Measurements from ENCODE around the gene DCHS2. TPM values are rescaled to one million over a fixed set of nuclear protein-coding genes. Genes with fewer than 3 reads are reported as not detected.

DCHS2 gene
- total and polyA plus RNA-seq, 4 donors, result 3.2 to 15.5 (median 7.6) TPM

GRCh38 chr4:154473497-154473896 is 18.1 kb downstream of the DCHS2 start:
- no peak for DNase-seq (ENCODE audit: low read depth in 4 of 6, low spot score in 6 of 6)
- WGBS (ENCODE audit: insufficient coverage), result 75% methylated on average over 4 of the region's 6 CpGs
- no peaks in the 10 kb centered on the region for H3K36me3 ChIP-seq (ENCODE audit: control insufficient read depth, insufficient read depth, low read length)
- H3K4me3 ChIP-seq (ENCODE audit: low read depth, low read length), result no peak overlapping the region
- H3K27me3 ChIP-seq (ENCODE audit: control insufficient read depth, insufficient read depth, low read length), result no peaks in the 10 kb centered on the region
- H3K27ac ChIP-seq (ENCODE audit: low read depth, low read length), result no peak overlapping the region
- no peaks in the 10 kb centered on the region for H3K9me3 ChIP-seq (ENCODE audit: control insufficient read depth, insufficient read depth, low read length)
- no peaks in the 10 kb centered on the region for H3K4me1 ChIP-seq (ENCODE audit: control insufficient read depth, insufficient read depth, low read length)

- 100% methylated on average over 1 of the region's 1 CpG for WGBS (ENCODE audit: insufficient coverage)
Measured at GRCh38 chr4:154472858-154473257, 18.7 kb downstream of the DCHS2 start.

GRCh38 chr4:154471526-154472331 is 19.9 kb downstream of the DCHS2 start:
- H3K36me3 ChIP-seq (ENCODE audit: control insufficient read depth, insufficient read depth, low read length), result no peaks in the 10 kb centered on the region
- no peak overlapping the region for H3K27ac ChIP-seq (ENCODE audit: low read depth, low read length)
- no peaks in the 10 kb centered on the region for H3K9me3 ChIP-seq (ENCODE audit: control insufficient read depth, insufficient read depth, low read length)
- no peak overlapping the region for H3K4me3 ChIP-seq (ENCODE audit: low read depth, low read length)
- H3K4me1 ChIP-seq (ENCODE audit: control insufficient read depth, insufficient read depth, low read length), result no peaks in the 10 kb centered on the region
- DNase-seq (ENCODE audit: low read depth in 4 of 6, low spot score in 6 of 6), result peak in 2 of 6 donors; percentile 54 to 56
- no peaks in the 10 kb centered on the region for H3K27me3 ChIP-seq (ENCODE audit: control insufficient read depth, insufficient read depth, low read length)
- WGBS (ENCODE audit: insufficient coverage), result 20% methylated on average over 1 of the region's 4 CpGs

More at GRCh38 chr4:154472858-154473257, 18.7 kb downstream of the DCHS2 start:
- Histone ChIP-seq H3K4me3 (ENCODE audit: low read depth, low read length) (no peak overlapping the region), H3K9me3 (ENCODE audit: control insufficient read depth, insufficient read depth, low read length) (no peaks in the 10 kb centered on the region), H3K36me3 (ENCODE audit: control insufficient read depth, insufficient read depth, low read length) (no peaks in the 10 kb centered on the region), H3K4me1 (ENCODE audit: control insufficient read depth, insufficient read depth, low read length) (no peaks in the 10 kb centered on the region), H3K27me3 (ENCODE audit: control insufficient read depth, insufficient read depth, low read length) (no peaks in the 10 kb centered on the region), H3K27ac (ENCODE audit: low read depth, low read length) (no peak overlapping the region)
- DNase-seq (ENCODE audit: low read depth in 4 of 6, low spot score in 6 of 6), result no peak

GRCh38 chr4:154471032-154471431 is 20.6 kb downstream of the DCHS2 start:
- no peak overlapping the region for H3K4me3 ChIP-seq (ENCODE audit: low read depth, low read length)
- DNase-seq (ENCODE audit: low read depth in 4 of 6, low spot score in 6 of 6), result no peak
- no CpG with 5 or more reads among the region's 2 CpGs for WGBS (ENCODE audit: insufficient coverage)
- no peak overlapping the region for H3K27ac ChIP-seq (ENCODE audit: low read depth, low read length)
- H3K27me3 ChIP-seq (ENCODE audit: control insufficient read depth, insufficient read depth, low read length), result no peaks in the 10 kb centered on the region
- no peaks in the 10 kb centered on the region for H3K36me3 ChIP-seq (ENCODE audit: control insufficient read depth, insufficient read depth, low read length)
- H3K9me3 ChIP-seq (ENCODE audit: control insufficient read depth, insufficient read depth, low read length), result no peaks in the 10 kb centered on the region
- no peaks in the 10 kb centered on the region for H3K4me1 ChIP-seq (ENCODE audit: control insufficient read depth, insufficient read depth, low read length)

GRCh38 chr4:154467886-154468285 is 23.7 kb downstream of the DCHS2 start:
- no peak overlapping the region for H3K27ac ChIP-seq (ENCODE audit: low read depth, low read length)

GRCh38 chr4:154466336-154466735 is 25.3 kb downstream of the DCHS2 start:
- H3K36me3 ChIP-seq (ENCODE audit: control insufficient read depth, insufficient read depth, low read length), result no peaks in the 10 kb centered on the region
- no peak overlapping the region for H3K4me3 ChIP-seq (ENCODE audit: low read depth, low read length)
- no peak for DNase-seq (ENCODE audit: low read depth in 4 of 6, low spot score in 6 of 6)
- no CpG with 5 or more reads among the region's 5 CpGs for WGBS (ENCODE audit: insufficient coverage)
- no peaks in the 10 kb centered on the region for H3K9me3 ChIP-seq (ENCODE audit: control insufficient read depth, insufficient read depth, low read length)
- no peaks in the 10 kb centered on the region for H3K4me1 ChIP-seq (ENCODE audit: control insufficient read depth, insufficient read depth, low read length)
- no peaks in the 10 kb centered on the region for H3K27me3 ChIP-seq (ENCODE audit: control insufficient read depth, insufficient read depth, low read length)
- H3K27ac ChIP-seq (ENCODE audit: low read depth, low read length), result no peak overlapping the region

More at GRCh38 chr4:154467886-154468285, 23.7 kb downstream of the DCHS2 start:
- Histone ChIP-seq H3K27me3 (ENCODE audit: control insufficient read depth, insufficient read depth, low read length) (no peaks in the 10 kb centered on the region), H3K9me3 (ENCODE audit: control insufficient read depth, insufficient read depth, low read length) (no peaks in the 10 kb centered on the region), H3K4me1 (ENCODE audit: control insufficient read depth, insufficient read depth, low read length) (no peaks in the 10 kb centered on the region), H3K4me3 (ENCODE audit: low read depth, low read length) (no peak overlapping the region), H3K36me3 (ENCODE audit: control insufficient read depth, insufficient read depth, low read length) (no peaks in the 10 kb centered on the region)
- no CpG with 5 or more reads among the region's 1 CpG for whole genome bisulfite sequencing (ENCODE audit: insufficient coverage)
- no peak for DNase-seq (ENCODE audit: low read depth in 4 of 6, low spot score in 6 of 6)

- WGBS (ENCODE audit: insufficient coverage), result 98% methylated on average over 6 of the region's 6 CpGs
- no peaks in the 10 kb centered on the region for H3K9me3 ChIP-seq (ENCODE audit: control insufficient read depth, insufficient read depth, low read length)
- DNase-seq (ENCODE audit: low read depth in 4 of 6, low spot score in 6 of 6), result no peak
Measured at GRCh38 chr4:154465085-154465484, 26.5 kb downstream of the DCHS2 start.

GRCh38 chr4:154464654-154465053 is 26.9 kb downstream of the DCHS2 start:
- Histone ChIP-seq H3K4me3 (ENCODE audit: low read depth, low read length) (no peak overlapping the region), H3K27ac (ENCODE audit: low read depth, low read length) (no peak overlapping the region), H3K36me3 (ENCODE audit: control insufficient read depth, insufficient read depth, low read length) (no peaks in the 10 kb centered on the region), H3K4me1 (ENCODE audit: control insufficient read depth, insufficient read depth, low read length) (no peaks in the 10 kb centered on the region), H3K27me3 (ENCODE audit: control insufficient read depth, insufficient read depth, low read length) (no peaks in the 10 kb centered on the region), H3K9me3 (ENCODE audit: control insufficient read depth, insufficient read depth, low read length) (no peaks in the 10 kb centered on the region)
- no peak for DNase-seq (ENCODE audit: low read depth in 4 of 6, low spot score in 6 of 6)
- WGBS (ENCODE audit: insufficient coverage), result no CpG with 5 or more reads among the region's 1 CpG

More at GRCh38 chr4:154465085-154465484, 26.5 kb downstream of the DCHS2 start:
- Histone ChIP-seq H3K27me3 (ENCODE audit: control insufficient read depth, insufficient read depth, low read length) (no peaks in the 10 kb centered on the region), H3K4me1 (ENCODE audit: control insufficient read depth, insufficient read depth, low read length) (no peaks in the 10 kb centered on the region), H3K36me3 (ENCODE audit: control insufficient read depth, insufficient read depth, low read length) (no peaks in the 10 kb centered on the region), H3K27ac (ENCODE audit: low read depth, low read length) (no peak overlapping the region), H3K4me3 (ENCODE audit: low read depth, low read length) (no peak overlapping the region)

- H3K36me3 ChIP-seq (ENCODE audit: control insufficient read depth, insufficient read depth, low read length), result no peaks in the 10 kb centered on the region
- no peak overlapping the region for H3K27ac ChIP-seq (ENCODE audit: low read depth, low read length)
- H3K4me3 ChIP-seq (ENCODE audit: low read depth, low read length), result no peak overlapping the region
- no peak for DNase-seq (ENCODE audit: low read depth in 4 of 6, low spot score in 6 of 6)
- no CpG with 5 or more reads among the region's 3 CpGs for WGBS (ENCODE audit: insufficient coverage)
- no peaks in the 10 kb centered on the region for H3K27me3 ChIP-seq (ENCODE audit: control insufficient read depth, insufficient read depth, low read length)
- no peaks in the 10 kb centered on the region for H3K9me3 ChIP-seq (ENCODE audit: control insufficient read depth, insufficient read depth, low read length)
- H3K4me1 ChIP-seq (ENCODE audit: control insufficient read depth, insufficient read depth, low read length), result no peaks in the 10 kb centered on the region
Measured at GRCh38 chr4:154462081-154462810, 29.4 kb downstream of the DCHS2 start.

Measured in spinal cord (tissue), 10 donors.